LHCN-M2 (cell line): ENCODE measurements around the gene AFF3. TPM values are rescaled to one million over a fixed set of nuclear protein-coding genes. Genes with fewer than 3 reads are reported as not detected.

Experiments
- DNase-seq: peaks from one replicate; pipeline ENCODE4 v3.0.0-alpha.2; 2012; ENCODE audit warnings: low read depth
- total RNA-seq: library from RNA; depleted of rRNA; stranded (reverse); fragments of >200 nt; gene quantifications from 2 replicates; pipeline ENCODE4 v1.2.3, GENCODE V29; 2014

The AFF3 gene
- total RNA-seq, 1 experiment from 2014 or later: under 0.01 TPM

GRCh38 chr2:100043891-100044255 is 98.5 kb downstream of the AFF3 start:
- DNase-seq: no peak

GRCh38 chr2:100043081-100043890 is 99.1 kb downstream of the AFF3 start:
- DNase-seq: no peak

- DNase-seq: no peak
Observed at GRCh38 chr2:100042562-100042961, 99.8 kb downstream of the AFF3 start.

- no peak for DNase-seq
Observed at GRCh38 chr2:100041946-100042345, 100.4 kb downstream of the AFF3 start.

GRCh38 chr2:100041385-100041784 is 101.0 kb downstream of the AFF3 start:
- no peak for DNase-seq

GRCh38 chr2:100040906-100041305 is 101.5 kb downstream of the AFF3 start:
- no peak for DNase-seq

GRCh38 chr2:100039291-100039980 is 103.0 kb downstream of the AFF3 start:
- DNase-seq: no peak

GRCh38 chr2:100038011-100038410 is 104.4 kb downstream of the AFF3 start:
- no peak for DNase-seq

- DNase-seq: no peak
Observed at GRCh38 chr2:100036793-100037192, 105.6 kb downstream of the AFF3 start.

GRCh38 chr2:100036026-100036425 is 106.4 kb downstream of the AFF3 start:
- no peak for DNase-seq

- DNase-seq: no peak
Observed at GRCh38 chr2:100034431-100034830, 108.0 kb downstream of the AFF3 start.

GRCh38 chr2:100033976-100034375 is 108.4 kb downstream of the AFF3 start:
- DNase-seq: no peak

GRCh38 chr2:100031604-100032003 is 110.8 kb downstream of the AFF3 start:
- DNase-seq: no peak

- DNase-seq: no peak
Observed at GRCh38 chr2:100029460-100029859, 112.9 kb downstream of the AFF3 start.

GRCh38 chr2:100021791-100022340 is 120.5 kb downstream of the AFF3 start:
- no peak for DNase-seq

- no peak for DNase-seq
Observed at GRCh38 chr2:100019499-100019898, 122.9 kb downstream of the AFF3 start.

GRCh38 chr2:100018341-100019193 is 123.8 kb downstream of the AFF3 start:
- DNase-seq: peak; percentile 3

- DNase-seq: no peak
Observed at GRCh38 chr2:100017633-100018032, 124.8 kb downstream of the AFF3 start.

GRCh38 chr2:100016756-100017155 is 125.6 kb downstream of the AFF3 start:
- no peak for DNase-seq

GRCh38 chr2:100015849-100016248 is 126.5 kb downstream of the AFF3 start:
- no peak for DNase-seq

GRCh38 chr2:100013892-100014677 is 128.3 kb downstream of the AFF3 start:
- peak; percentile 22 for DNase-seq
